Astrocyte (in vitro differentiated cells and primary cell): ENCODE data around the gene PRR36.

Experiments
- CTCF ChIP-seq: IDR thresholded peaks from 2 replicates; pipeline ENCODE4 v1.5.1; 2011; ENCODE audit warnings: low read depth, mild to moderate bottlenecking, inconsistent platforms, low read length, moderate library complexity; ENCODE audit not compliant: insufficient read depth
- EZH2 ChIP-seq: IDR thresholded peaks from 2 replicates; pipeline ENCODE4 v1.6.1; 2012; ENCODE audit warnings: mild to moderate bottlenecking, low read length, inconsistent platforms; ENCODE audit not compliant: insufficient read depth

DNA sequence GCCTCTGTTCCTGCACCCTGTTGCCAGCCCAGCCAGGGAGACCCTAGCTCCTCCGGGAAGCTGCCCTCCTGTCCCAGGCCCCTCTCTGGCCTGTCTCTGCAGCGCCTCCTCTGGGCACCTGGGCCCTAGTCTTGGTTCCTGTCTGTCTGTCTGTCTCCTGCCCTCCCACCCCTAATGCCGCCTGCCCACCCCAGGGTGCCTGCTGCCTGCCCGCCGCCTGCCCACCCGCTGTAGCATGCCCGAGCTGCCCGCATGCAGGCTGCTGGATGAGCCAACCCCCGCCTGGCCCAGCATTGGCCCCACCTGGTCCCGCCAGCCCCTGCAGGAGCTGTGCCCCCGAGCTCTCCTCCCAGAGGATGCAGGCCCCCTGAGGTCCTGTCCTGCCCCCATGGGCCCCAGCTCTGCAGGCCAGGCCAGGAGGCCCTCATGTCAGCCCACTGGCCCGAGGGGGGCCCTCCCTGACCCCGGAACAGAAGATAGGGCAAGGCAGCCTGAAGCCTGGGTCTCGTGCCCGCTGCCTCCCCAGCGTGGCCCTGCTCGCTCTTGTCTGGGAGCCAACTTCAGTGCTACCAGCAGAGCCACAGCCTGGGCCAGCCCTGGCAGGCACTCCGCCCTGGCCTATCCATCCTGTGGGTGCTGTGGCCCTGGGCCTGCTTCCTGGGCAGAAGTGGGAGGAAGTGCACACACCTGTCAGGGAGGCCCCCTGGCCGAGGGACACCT, 34.7 kb upstream of the PRR36 start:
- no peak for TF ChIP-seq CTCF
- TF ChIP-seq EZH2, result no peak
